ENCODE measurements around the gene GRK5.

DNA sequence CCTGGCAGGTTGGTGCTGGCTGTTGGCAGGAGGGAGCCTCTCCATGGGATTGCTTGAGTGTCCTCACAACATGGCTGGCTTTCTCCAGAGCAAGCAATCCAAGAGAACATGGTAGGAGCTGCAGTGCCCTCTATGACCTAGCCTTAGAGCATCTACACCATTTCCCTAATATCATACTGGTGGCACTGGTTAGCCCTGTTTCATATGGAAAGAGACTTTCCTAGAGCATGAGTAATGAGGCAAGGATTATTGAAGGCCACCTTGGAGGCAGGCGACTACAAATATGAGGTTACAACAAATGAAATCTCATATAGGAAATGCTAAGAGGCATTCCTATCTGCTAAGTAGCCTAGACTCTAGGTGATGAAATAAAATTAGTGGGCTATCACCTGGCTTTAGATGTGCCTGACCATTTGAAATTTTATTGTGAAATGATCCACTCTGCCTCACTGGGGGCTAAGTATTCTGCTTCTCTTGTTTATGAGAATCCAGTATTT, 181.5 kb downstream of the GRK5 start:
- TF ChIP-seq CTCF (conservative IDR thresholded peaks at IDR 0.05; ENCODE audit: low read depth, low read length) = no peak
- no peak for TF ChIP-seq EZH2 (IDR thresholded peaks at IDR 0.05; ENCODE audit: borderline replicate concordance, low read depth, low read length, poor library complexity, severe bottlenecking)
